DOHH2 (cell line): ENCODE results near the gene PLA2G2A.

Experiments used
- EZH2phosphoT487 ChIP-seq: fragments of 200-600 bp; sonication (generic); IDR thresholded peaks from 2 replicates; pipeline ENCODE4 v1.6.1; 2017; ENCODE audit warnings: borderline replicate concordance, mild to moderate bottlenecking, antibody characterized with exemption, low read length, moderate library complexity, mixed read lengths
- TF ChIP-seq, protein P1 (sequence below): fragments of 200-600 bp; sonication (generic); IDR thresholded peaks from one replicate; pipeline ENCODE4 v1.5.1; 2014; ENCODE audit warnings: antibody characterized with exemption, mild to moderate bottlenecking, low read depth, low read length; ENCODE audit not compliant: poor library complexity, severe bottlenecking

DNA sequence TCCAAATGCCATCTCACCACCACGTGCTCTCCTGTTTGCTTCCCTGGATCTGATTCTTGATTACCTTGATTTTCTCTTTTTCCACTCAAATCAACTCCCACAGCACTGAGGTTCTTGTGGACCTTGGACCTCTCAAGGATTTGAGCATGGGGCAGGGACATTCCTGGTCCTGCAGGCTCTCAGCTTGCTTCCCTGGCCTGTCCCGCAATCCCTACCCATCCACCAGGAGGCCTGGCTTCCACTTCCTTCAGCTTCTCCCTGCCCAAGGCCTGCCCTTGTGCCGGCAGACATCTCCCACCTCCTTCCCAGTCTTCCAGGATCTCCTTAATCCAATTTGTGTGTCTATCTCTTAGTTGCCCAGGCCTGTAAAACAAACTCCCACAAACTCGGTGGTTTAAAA, 21.6 kb downstream of the PLA2G2A start:
- TF ChIP-seq, protein P1, sequence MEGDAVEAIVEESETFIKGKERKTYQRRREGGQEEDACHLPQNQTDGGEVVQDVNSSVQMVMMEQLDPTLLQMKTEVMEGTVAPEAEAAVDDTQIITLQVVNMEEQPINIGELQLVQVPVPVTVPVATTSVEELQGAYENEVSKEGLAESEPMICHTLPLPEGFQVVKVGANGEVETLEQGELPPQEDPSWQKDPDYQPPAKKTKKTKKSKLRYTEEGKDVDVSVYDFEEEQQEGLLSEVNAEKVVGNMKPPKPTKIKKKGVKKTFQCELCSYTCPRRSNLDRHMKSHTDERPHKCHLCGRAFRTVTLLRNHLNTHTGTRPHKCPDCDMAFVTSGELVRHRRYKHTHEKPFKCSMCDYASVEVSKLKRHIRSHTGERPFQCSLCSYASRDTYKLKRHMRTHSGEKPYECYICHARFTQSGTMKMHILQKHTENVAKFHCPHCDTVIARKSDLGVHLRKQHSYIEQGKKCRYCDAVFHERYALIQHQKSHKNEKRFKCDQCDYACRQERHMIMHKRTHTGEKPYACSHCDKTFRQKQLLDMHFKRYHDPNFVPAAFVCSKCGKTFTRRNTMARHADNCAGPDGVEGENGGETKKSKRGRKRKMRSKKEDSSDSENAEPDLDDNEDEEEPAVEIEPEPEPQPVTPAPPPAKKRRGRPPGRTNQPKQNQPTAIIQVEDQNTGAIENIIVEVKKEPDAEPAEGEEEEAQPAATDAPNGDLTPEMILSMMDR, result no peak
- TF ChIP-seq EZH2phosphoT487, result no peak
